ENCODE results near the gene PPIP5K1. TPM values are rescaled to one million over a fixed set of nuclear protein-coding genes. Genes with fewer than 3 reads are reported as not detected.

Gene PPIP5K1
- total RNA-seq, 1 experiment from 2014 or later: 64.0 TPM

- no peak overlapping the region for H3K27ac Mint-ChIP-seq (ENCODE audit: low read depth, unreplicated experiment)
- DNase-seq (ENCODE audit: unreplicated experiment): no peak
- no peaks in the 10 kb centered on the region for H3K4me1 Mint-ChIP-seq (ENCODE audit: insufficient read depth, unreplicated experiment)
- H3K4me3 Mint-ChIP-seq (ENCODE audit: unreplicated experiment): no peak overlapping the region
- no peaks in the 10 kb centered on the region for H3K27me3 Mint-ChIP-seq (ENCODE audit: insufficient read depth, unreplicated experiment)
- CTCF ChIA-PET: interaction anchor here (0.8 kb wide), 1 partner anchor 23 kb away, joined by 3 read pairs; no protein-coding TSS in a partner anchor
- POLR2A ChIA-PET: interaction anchor here (0.6 kb wide), 1 partner anchor 554 kb away, joined by 4 read pairs; no protein-coding TSS in a partner anchor
- BruUV-seq (replicated peaks): no TSS peak
- H3K9me3 Mint-ChIP-seq (ENCODE audit: unreplicated experiment): no peaks in the 10 kb centered on the region
- H3K36me3 Mint-ChIP-seq (ENCODE audit: insufficient read depth, unreplicated experiment): peaks cover 46% of the 10 kb centered on the region
- no peak for TF ChIP-seq CTCF (IDR thresholded peaks at IDR 0.05; ENCODE audit: unreplicated experiment)
- intact Hi-C loops (cut with micrococcal nuclease): no loop called here
These were observed 37.0 kb downstream of the PPIP5K1 start for GRCh38 chr15:43552986-43553385.

- CTCF ChIA-PET: interaction anchor here (0.8 kb wide), 1 partner anchor 9 kb away, joined by 3 read pairs; no protein-coding TSS in a partner anchor
- H3K9me3 Mint-ChIP-seq (ENCODE audit: unreplicated experiment): no peaks in the 10 kb centered on the region
- no peak for TF ChIP-seq CTCF (IDR thresholded peaks at IDR 0.05; ENCODE audit: unreplicated experiment)
- no peaks in the 10 kb centered on the region for H3K27me3 Mint-ChIP-seq (ENCODE audit: insufficient read depth, unreplicated experiment)
- no peak for DNase-seq (ENCODE audit: unreplicated experiment)
- H3K27ac Mint-ChIP-seq (ENCODE audit: low read depth, unreplicated experiment): no peak overlapping the region
- POLR2A ChIA-PET: interaction anchor here (1.4 kb wide), 1 partner anchor 9 kb away, joined by 5 read pairs; no protein-coding TSS in a partner anchor
- H3K4me1 Mint-ChIP-seq (ENCODE audit: insufficient read depth, unreplicated experiment): no peaks in the 10 kb centered on the region
- no peak overlapping the region for H3K4me3 Mint-ChIP-seq (ENCODE audit: unreplicated experiment)
- intact Hi-C loops (cut with micrococcal nuclease): no loop called here
- H3K36me3 Mint-ChIP-seq (ENCODE audit: insufficient read depth, unreplicated experiment): peaks cover 42% of the 10 kb centered on the region
- no TSS peak for BruUV-seq (replicated peaks)
These were observed 37.8 kb downstream of the PPIP5K1 start for GRCh38 chr15:43552256-43552655.

DNA sequence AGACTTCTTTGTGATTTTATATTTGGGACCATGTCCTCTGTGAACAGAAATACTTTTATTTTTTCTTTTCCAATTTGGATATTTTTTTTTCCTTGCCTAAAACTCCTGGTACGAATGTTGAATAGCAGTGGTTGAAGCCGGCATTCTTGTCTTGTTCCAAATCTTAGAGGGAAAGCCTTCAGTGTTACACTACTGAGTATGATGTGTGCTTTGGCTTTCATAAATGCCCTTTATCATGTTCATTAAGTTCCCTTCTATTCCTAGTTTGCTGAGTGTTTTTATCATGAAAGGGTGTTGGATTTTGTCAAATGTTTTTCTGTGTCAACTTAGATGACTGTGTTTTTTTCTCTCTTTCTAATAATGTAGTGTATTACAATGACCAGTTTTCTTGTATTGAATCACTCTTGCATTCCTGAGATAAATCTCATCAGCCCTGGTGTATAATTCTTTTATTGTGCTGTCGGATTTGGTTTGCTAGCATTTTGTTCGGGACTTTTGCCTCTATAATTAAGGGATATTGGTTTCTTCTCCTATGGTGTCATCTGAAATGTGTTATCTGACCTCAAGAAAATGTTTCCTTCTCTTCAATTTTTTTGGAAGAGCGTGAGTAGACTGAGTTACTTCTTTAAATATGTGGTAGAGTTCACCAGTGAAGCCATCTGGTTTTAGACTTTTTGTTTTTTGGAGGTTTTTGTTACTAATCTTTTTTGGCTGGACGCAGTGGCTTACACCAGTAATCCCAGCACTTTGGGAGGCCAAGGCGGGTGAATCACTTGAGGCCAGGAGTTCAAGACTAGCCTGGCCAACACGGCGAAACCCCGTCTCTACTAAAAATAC, 39.3 kb downstream of the PPIP5K1 start:
- Mint-ChIP-seq H3K4me1 (ENCODE audit: insufficient read depth, unreplicated experiment) (no peaks in the 10 kb centered on the region), H3K27ac (ENCODE audit: low read depth, unreplicated experiment) (no peak overlapping the region), H3K4me3 (ENCODE audit: unreplicated experiment) (no peak overlapping the region), H3K27me3 (ENCODE audit: insufficient read depth, unreplicated experiment) (no peaks in the 10 kb centered on the region), H3K9me3 (ENCODE audit: unreplicated experiment) (no peaks in the 10 kb centered on the region), H3K36me3 (ENCODE audit: insufficient read depth, unreplicated experiment) (peaks cover 37% of the 10 kb centered on the region)
- no peak for DNase-seq (ENCODE audit: unreplicated experiment)
- ChIA-PET CTCF (no interaction called here), POLR2A (no interaction called here)
- intact Hi-C loops (cut with micrococcal nuclease): no loop called here
- BruUV-seq (replicated peaks): no TSS peak
- no peak for TF ChIP-seq CTCF (IDR thresholded peaks at IDR 0.05; ENCODE audit: unreplicated experiment)

DNA sequence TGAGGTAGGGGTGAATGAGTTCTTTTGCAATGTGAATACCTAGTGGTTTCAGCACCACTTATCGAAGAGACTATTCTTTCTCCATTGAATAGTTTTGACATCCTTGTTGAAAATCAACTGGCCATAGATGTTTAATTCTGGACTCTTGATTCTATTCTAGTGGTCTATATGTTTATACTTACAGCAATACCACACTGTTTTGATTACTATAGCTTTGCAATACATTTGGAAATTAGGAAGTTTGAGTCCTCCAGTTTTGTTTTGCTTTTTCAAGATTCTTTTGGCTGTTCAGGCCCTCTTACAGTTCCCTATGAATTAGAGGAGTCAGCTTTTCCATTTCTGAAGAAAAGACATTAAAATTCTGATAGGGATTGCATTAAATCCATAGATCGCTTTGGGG, 42.5 kb downstream of the PPIP5K1 start:
- no peak for TF ChIP-seq CTCF (IDR thresholded peaks at IDR 0.05; ENCODE audit: unreplicated experiment)
- Mint-ChIP-seq H3K36me3 (ENCODE audit: insufficient read depth, unreplicated experiment) (peaks cover 21% of the 10 kb centered on the region), H3K9me3 (ENCODE audit: unreplicated experiment) (no peaks in the 10 kb centered on the region), H3K4me1 (ENCODE audit: insufficient read depth, unreplicated experiment) (no peaks in the 10 kb centered on the region), H3K27ac (ENCODE audit: low read depth, unreplicated experiment) (no peak overlapping the region), H3K4me3 (ENCODE audit: unreplicated experiment) (no peak overlapping the region), H3K27me3 (ENCODE audit: insufficient read depth, unreplicated experiment) (no peaks in the 10 kb centered on the region)
- CTCF ChIA-PET: interaction anchor here (0.7 kb wide), 1 partner anchor 171 kb away, joined by 3 read pairs; no protein-coding TSS in a partner anchor
- intact Hi-C loops (cut with micrococcal nuclease): no loop called here
- no TSS peak for BruUV-seq (replicated peaks)
- POLR2A ChIA-PET: interaction anchor here (0.6 to 1.7 kb wide), 2 partner anchors 8 to 216 kb away, joined by 3 read pairs; no protein-coding TSS in a partner anchor
- no peak for DNase-seq (ENCODE audit: unreplicated experiment)
